ENCODE measurements around the gene GSTA4.

GSTA4 gene

GRCh38 chr6:52958546-52959255 lies 36.4 kb downstream of the GSTA4 start:
- H3K9ac ChIP-seq (ENCODE audit: low read depth, low read length, poor library complexity) = no peak overlapping the region
- no peak overlapping the region for H3K4me2 ChIP-seq (ENCODE audit: insufficient read depth, low read length, poor library complexity, severe bottlenecking)
- no peak overlapping the region for H2BK5ac ChIP-seq (ENCODE audit: low read length)
- H3K23ac ChIP-seq (ENCODE audit: low read depth, low read length, poor library complexity) = no peak overlapping the region
- no peak overlapping the region for H2AFZ ChIP-seq (ENCODE audit: low read length)
- H3K79me1 ChIP-seq (ENCODE audit: low read depth, low read length) = no peaks in the 10 kb centered on the region
- H3K9me3 ChIP-seq (replicated peaks in 1 of 2; ENCODE audit: control insufficient read depth in 2 of 2, insufficient read depth in 1 of 2, low read depth in 1 of 2, low read length in 2 of 2) = peaks cover 0 to 6% of the 10 kb centered on the region in 2 donors
- H2AK5ac ChIP-seq (ENCODE audit: low read depth, low read length) = no peak overlapping the region
- no peak overlapping the region for H3K18ac ChIP-seq (ENCODE audit: low read length)
- H3K4ac ChIP-seq (ENCODE audit: low read length) = no peak overlapping the region
- no peak overlapping the region for H3K27ac ChIP-seq (replicated peaks; ENCODE audit: low read length)
- no peak overlapping the region for H4K8ac ChIP-seq (ENCODE audit: low read depth, low read length)
- H2BK12ac ChIP-seq (ENCODE audit: low read length) = no peak overlapping the region
- H3K4me3 ChIP-seq (ENCODE audit: low read length in 2 of 2) = no peak overlapping the region
- H2BK15ac ChIP-seq (ENCODE audit: low read length) = no peak overlapping the region
- WGBS, 2 donors (ENCODE audit: extremely low coverage in 2 of 2, insufficient read length in 2 of 2, insufficient replicate concordance in 1 of 2) = no CpG with 5 or more reads among the region's 8 CpGs
- H4K91ac ChIP-seq (ENCODE audit: low read depth, low read length, poor library complexity) = no peak overlapping the region
- H3K4me1 ChIP-seq (ENCODE audit: control insufficient read depth in 2 of 2, insufficient read depth in 1 of 2, low read depth in 1 of 2, low read length in 2 of 2) = no peaks in the 10 kb centered on the region
- no peak overlapping the region for H2BK120ac ChIP-seq (ENCODE audit: low read depth, low read length)
- no peaks in the 10 kb centered on the region for H3K36me3 ChIP-seq (replicated peaks in 1 of 2; ENCODE audit: control insufficient read depth in 2 of 2, insufficient read depth in 2 of 2, low read length in 2 of 2)
- no peak overlapping the region for H3K14ac ChIP-seq (ENCODE audit: low read length)
- peaks cover 0 to 12% (median 0%) of the 10 kb centered on the region in 3 experiments for H3K27me3 ChIP-seq (ENCODE audit: control insufficient read depth in 3 of 3, insufficient read depth in 3 of 3, low read depth in 1 of 3, low read length in 3 of 3)
- no peak for DNase-seq (ENCODE audit: low spot score)

GRCh38 chr6:52955871-52956270 lies 39.2 kb downstream of the GSTA4 start:
- no peak overlapping the region for H3K18ac ChIP-seq (ENCODE audit: low read length)
- H2AK5ac ChIP-seq (ENCODE audit: low read depth, low read length) = no peak overlapping the region
- H4K91ac ChIP-seq (ENCODE audit: low read depth, low read length, poor library complexity) = no peak overlapping the region
- H3K79me1 ChIP-seq (ENCODE audit: low read depth, low read length) = no peaks in the 10 kb centered on the region
- H2AFZ ChIP-seq (ENCODE audit: low read length) = no peak overlapping the region
- H3K27ac ChIP-seq (replicated peaks; ENCODE audit: low read length) = no peak overlapping the region
- H3K9ac ChIP-seq (ENCODE audit: low read depth, low read length, poor library complexity) = no peak overlapping the region
- no peaks in the 10 kb centered on the region for H3K4me1 ChIP-seq (ENCODE audit: control insufficient read depth in 2 of 2, insufficient read depth in 1 of 2, low read depth in 1 of 2, low read length in 2 of 2)
- H2BK120ac ChIP-seq (ENCODE audit: low read depth, low read length) = no peak overlapping the region
- H4K8ac ChIP-seq (ENCODE audit: low read depth, low read length) = no peak overlapping the region
- H2BK5ac ChIP-seq (ENCODE audit: low read length) = no peak overlapping the region
- H3K4me2 ChIP-seq (ENCODE audit: insufficient read depth, low read length, poor library complexity, severe bottlenecking) = no peak overlapping the region
- no peak overlapping the region for H3K14ac ChIP-seq (ENCODE audit: low read length)
- H3K9me3 ChIP-seq (replicated peaks in 1 of 2; ENCODE audit: control insufficient read depth in 2 of 2, insufficient read depth in 1 of 2, low read depth in 1 of 2, low read length in 2 of 2) = no peaks in the 10 kb centered on the region
- peaks cover 0 to 12% (median 0%) of the 10 kb centered on the region in 3 experiments for H3K27me3 ChIP-seq (ENCODE audit: control insufficient read depth in 3 of 3, insufficient read depth in 3 of 3, low read depth in 1 of 3, low read length in 3 of 3)
- DNase-seq (ENCODE audit: low spot score) = no peak
- no peaks in the 10 kb centered on the region for H3K36me3 ChIP-seq (replicated peaks in 1 of 2; ENCODE audit: control insufficient read depth in 2 of 2, insufficient read depth in 2 of 2, low read length in 2 of 2)
- H3K23ac ChIP-seq (ENCODE audit: low read depth, low read length, poor library complexity) = no peak overlapping the region
- H2BK12ac ChIP-seq (ENCODE audit: low read length) = no peak overlapping the region
- no peak overlapping the region for H3K4me3 ChIP-seq (ENCODE audit: low read length in 2 of 2)
- no peak overlapping the region for H3K4ac ChIP-seq (ENCODE audit: low read length)
- no peak overlapping the region for H2BK15ac ChIP-seq (ENCODE audit: low read length)
- WGBS, 2 donors (ENCODE audit: extremely low coverage in 2 of 2, insufficient read length in 2 of 2, insufficient replicate concordance in 1 of 2) = no CpG with 5 or more reads among the region's 7 CpGs

- H2AK5ac ChIP-seq (ENCODE audit: low read depth, low read length) = no peak overlapping the region
- H3K27me3 ChIP-seq (ENCODE audit: control insufficient read depth in 3 of 3, insufficient read depth in 3 of 3, low read depth in 1 of 3, low read length in 3 of 3) = peaks cover 0 to 14% (median 0%) of the 10 kb centered on the region in 3 experiments
- H2AFZ ChIP-seq (ENCODE audit: low read length) = no peak overlapping the region
- no peak overlapping the region for H3K18ac ChIP-seq (ENCODE audit: low read length)
- H3K4me3 ChIP-seq (ENCODE audit: low read length in 2 of 2) = no peak overlapping the region
- no peak overlapping the region for H2BK12ac ChIP-seq (ENCODE audit: low read length)
- H3K9ac ChIP-seq (ENCODE audit: low read depth, low read length, poor library complexity) = no peak overlapping the region
- no peaks in the 10 kb centered on the region for H3K4me1 ChIP-seq (ENCODE audit: control insufficient read depth in 2 of 2, insufficient read depth in 1 of 2, low read depth in 1 of 2, low read length in 2 of 2)
- no peak overlapping the region for H3K4me2 ChIP-seq (ENCODE audit: insufficient read depth, low read length, poor library complexity, severe bottlenecking)
- H2BK15ac ChIP-seq (ENCODE audit: low read length) = no peak overlapping the region
- no CpG with 5 or more reads among the region's 6 CpGs for WGBS, 2 donors (ENCODE audit: extremely low coverage in 2 of 2, insufficient read length in 2 of 2, insufficient replicate concordance in 1 of 2)
- H3K4ac ChIP-seq (ENCODE audit: low read length) = no peak overlapping the region
- no peak overlapping the region for H3K23ac ChIP-seq (ENCODE audit: low read depth, low read length, poor library complexity)
- no peak overlapping the region for H4K8ac ChIP-seq (ENCODE audit: low read depth, low read length)
- H3K79me1 ChIP-seq (ENCODE audit: low read depth, low read length) = no peaks in the 10 kb centered on the region
- H2BK5ac ChIP-seq (ENCODE audit: low read length) = no peak overlapping the region
- no peak overlapping the region for H4K91ac ChIP-seq (ENCODE audit: low read depth, low read length, poor library complexity)
- no peak overlapping the region for H3K14ac ChIP-seq (ENCODE audit: low read length)
- H3K36me3 ChIP-seq (replicated peaks in 1 of 2; ENCODE audit: control insufficient read depth in 2 of 2, insufficient read depth in 2 of 2, low read length in 2 of 2) = no peaks in the 10 kb centered on the region
- no peak for DNase-seq (ENCODE audit: low spot score)
- no peak overlapping the region for H3K27ac ChIP-seq (replicated peaks; ENCODE audit: low read length)
- H3K9me3 ChIP-seq (replicated peaks in 1 of 2; ENCODE audit: control insufficient read depth in 2 of 2, insufficient read depth in 1 of 2, low read depth in 1 of 2, low read length in 2 of 2) = no peaks in the 10 kb centered on the region
- H2BK120ac ChIP-seq (ENCODE audit: low read depth, low read length) = no peak overlapping the region
Observed at GRCh38 chr6:52953911-52954839, 40.9 kb downstream of the GSTA4 start.

- no CpG with 5 or more reads among the region's 5 CpGs for WGBS, 2 donors (ENCODE audit: extremely low coverage in 2 of 2, insufficient read length in 2 of 2, insufficient replicate concordance in 1 of 2)
- Histone ChIP-seq H3K36me3 (replicated peaks in 1 of 2; ENCODE audit: control insufficient read depth in 2 of 2, insufficient read depth in 2 of 2, low read length in 2 of 2) (no peaks in the 10 kb centered on the region), H3K23ac (ENCODE audit: low read depth, low read length, poor library complexity) (no peak overlapping the region), H2BK120ac (ENCODE audit: low read depth, low read length) (no peak overlapping the region), H3K14ac (ENCODE audit: low read length) (no peak overlapping the region), H4K91ac (ENCODE audit: low read depth, low read length, poor library complexity) (no peak overlapping the region), H3K9me3 (replicated peaks in 1 of 2; ENCODE audit: control insufficient read depth in 2 of 2, insufficient read depth in 1 of 2, low read depth in 1 of 2, low read length in 2 of 2) (no peaks in the 10 kb centered on the region), H3K18ac (ENCODE audit: low read length) (no peak overlapping the region), H3K79me1 (ENCODE audit: low read depth, low read length) (no peaks in the 10 kb centered on the region), H3K4me3 (ENCODE audit: low read length in 2 of 2) (no peak overlapping the region), H3K4ac (ENCODE audit: low read length) (no peak overlapping the region), H3K4me1 (ENCODE audit: control insufficient read depth in 2 of 2, insufficient read depth in 1 of 2, low read depth in 1 of 2, low read length in 2 of 2) (peaks cover 0 to 2% of the 10 kb centered on the region in 2 donors), H3K27me3 (ENCODE audit: control insufficient read depth in 3 of 3, insufficient read depth in 3 of 3, low read depth in 1 of 3, low read length in 3 of 3) (peaks cover 0 to 3% (median 0%) of the 10 kb centered on the region in 3 experiments), H2AFZ (ENCODE audit: low read length) (no peak overlapping the region), H2BK15ac (ENCODE audit: low read length) (no peak overlapping the region), H2AK5ac (ENCODE audit: low read depth, low read length) (no peak overlapping the region), H3K4me2 (ENCODE audit: insufficient read depth, low read length, poor library complexity, severe bottlenecking) (no peak overlapping the region), H3K27ac (replicated peaks; ENCODE audit: low read length) (no peak overlapping the region), H4K8ac (ENCODE audit: low read depth, low read length) (no peak overlapping the region), H2BK12ac (ENCODE audit: low read length) (no peak overlapping the region), H2BK5ac (ENCODE audit: low read length) (no peak overlapping the region), H3K9ac (ENCODE audit: low read depth, low read length, poor library complexity) (no peak overlapping the region)
- no peak for DNase-seq (ENCODE audit: low spot score)
Observed at GRCh38 chr6:52946306-52946705, 48.8 kb downstream of the GSTA4 start.

Measured in neuronal stem cell (in vitro differentiated cells).